SU-DHL-6 (cell line): ENCODE data around the gene MAPT.

Experiments
- CTCF ChIP-seq: fragments of 200-600 bp; sonication (generic); IDR thresholded peaks from one replicate; pipeline ENCODE4 v1.5.1; 2017; ENCODE audit warnings: antibody characterized with exemption, mild to moderate bottlenecking, low read length, moderate library complexity; ENCODE audit not compliant: insufficient read depth, poor library complexity, severe bottlenecking
- EZH2phosphoT487 ChIP-seq: fragments of 200-600 bp; sonication (generic), shearing (Covaris generic); conservative IDR thresholded peaks from 2 replicates; pipeline ENCODE4 v1.6.1; 2018; ENCODE audit warnings: mild to moderate bottlenecking, antibody characterized with exemption, low read length, moderate library complexity, mixed read lengths

GRCh38 chr17:45886852-45887251, 7.5 kb upstream of the MAPT start:
- TF ChIP-seq CTCF = no peak
- TF ChIP-seq EZH2phosphoT487 = no peak
